ENCODE measurements around the gene OSBP2. TPM values are rescaled to one million over a fixed set of nuclear protein-coding genes. Genes with fewer than 3 reads are reported as not detected.

The OSBP2 gene
- total and polyA plus RNA-seq, 2 of the 13 experiments (the other 11 are each of a cell fraction or from before 2014, with no cell fraction given) = 5.0 to 7.7 TPM

GRCh38 chr22:30802202-30803166, 107.8 kb downstream of the OSBP2 start (continued):
- TF ChIP-seq ATF6 (CRISPR knock-in tag; conservative IDR thresholded peaks at IDR 0.05) (peak; percentile 95), PTBP1 (IDR thresholded peaks at IDR 0.05; ENCODE audit: low read depth, low read length, poor library complexity, severe bottlenecking) (no peak), MBD4 (IDR thresholded peaks at IDR 0.05; ENCODE audit: borderline replicate concordance, low read length) (no peak), ASH2L (IDR thresholded peaks at IDR 0.05; ENCODE audit: insufficient read length, low read depth, low read length) (no peak), KIAA2018 (CRISPR knock-in tag; IDR thresholded peaks at IDR 0.05; ENCODE audit: borderline replicate concordance) (no peak), PLRG1 (conservative IDR thresholded peaks at IDR 0.05) (no peak), ZNF33A (CRISPR knock-in tag; IDR thresholded peaks at IDR 0.05; ENCODE audit: borderline replicate concordance) (no peak), RFX1 (IDR thresholded peaks at IDR 0.05) (no peak), MXI1 (IDR thresholded peaks at IDR 0.05; ENCODE audit: borderline replicate concordance, low read depth, low read length) (peak; percentile 91), RFXAP (CRISPR knock-in tag; IDR thresholded peaks at IDR 0.05; ENCODE audit: borderline replicate concordance) (peak; percentile 94), CHD2 (IDR thresholded peaks at IDR 0.05; ENCODE audit: low read depth, low read length) (no peak), ZBTB38 (CRISPR knock-in tag; IDR thresholded peaks at IDR 0.05) (peak; percentile 96), SRSF9 (IDR thresholded peaks at IDR 0.05; ENCODE audit: borderline replicate concordance, insufficient read depth, low read depth, low read length, poor library complexity, severe bottlenecking) (no peak), PHF20 (CRISPR knock-in tag; IDR thresholded peaks at IDR 0.05) (peak; percentile 70)
- TF ChIP-seq, protein P1, sequence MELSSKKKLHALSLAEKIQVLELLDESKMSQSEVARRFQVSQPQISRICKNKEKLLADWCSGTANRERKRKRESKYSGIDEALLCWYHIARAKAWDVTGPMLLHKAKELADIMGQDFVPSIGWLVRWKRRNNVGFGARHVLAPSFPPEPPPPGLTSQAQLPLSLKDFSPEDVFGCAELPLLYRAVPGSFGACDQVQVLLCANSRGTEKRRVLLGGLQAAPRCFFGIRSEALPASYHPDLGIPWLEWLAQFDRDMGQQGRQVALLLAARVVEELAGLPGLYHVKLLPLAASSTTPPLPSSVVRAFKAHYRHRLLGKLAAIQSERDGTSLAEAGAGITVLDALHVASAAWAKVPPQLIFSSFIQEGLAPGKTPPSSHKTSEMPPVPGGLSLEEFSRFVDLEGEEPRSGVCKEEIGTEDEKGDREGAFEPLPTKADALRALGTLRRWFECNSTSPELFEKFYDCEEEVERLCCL (CRISPR knock-in tag; IDR thresholded peaks at IDR 0.05; ENCODE audit: borderline replicate concordance) = peak; percentile 98
- TF ChIP-seq, protein P2, sequence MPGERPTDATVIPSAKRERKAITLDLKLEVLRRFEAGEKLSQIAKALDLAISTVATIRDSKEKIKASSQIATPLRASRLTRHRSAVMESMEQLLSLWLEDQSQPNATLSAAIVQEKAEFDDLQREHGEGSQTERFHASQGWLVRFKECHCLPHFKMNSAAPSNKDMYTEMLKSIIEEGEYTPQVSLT (CRISPR knock-in tag; IDR thresholded peaks at IDR 0.05; ENCODE audit: borderline replicate concordance, low read depth) = peak; percentile 88; the same call in 1 of the 2 replicates
